HUES48 (cell line): Measurements from ENCODE around the gene MLLT3.

Source experiments
- H3K27ac ChIP-seq: one replicate; pipeline ENCODE4 v1.7.0; 2013; ENCODE audit warnings: low read depth, low read length, inconsistent platforms
- H3K27me3 ChIP-seq: 2 replicates; pipeline ENCODE4 v1.6.1; 2013; ENCODE audit warnings: mild to moderate bottlenecking, low read length; ENCODE audit not compliant: control insufficient read depth, insufficient read depth
- H3K36me3 ChIP-seq: 2 replicates; pipeline ENCODE4 v1.6.1; 2013; ENCODE audit warnings: low read length; ENCODE audit not compliant: control insufficient read depth, insufficient read depth
- H3K4me1 ChIP-seq: 2 replicates; pipeline ENCODE4 v1.6.1; 2013; ENCODE audit warnings: mild to moderate bottlenecking, low read length; ENCODE audit not compliant: control insufficient read depth, insufficient read depth
- H3K4me3 ChIP-seq: 2 replicates; pipeline ENCODE4 v1.5.1; 2013; ENCODE audit warnings: mild to moderate bottlenecking, low read depth, low read length
- H3K9ac ChIP-seq: 2 replicates; pipeline ENCODE4 v1.6.1; 2013; ENCODE audit warnings: mild to moderate bottlenecking, low read depth, low read length, moderate library complexity
- H3K9me3 ChIP-seq: 2 replicates; pipeline ENCODE4 v1.6.1; 2013; ENCODE audit warnings: low read length; ENCODE audit not compliant: control insufficient read depth, insufficient read depth

MLLT3 gene

DNA sequence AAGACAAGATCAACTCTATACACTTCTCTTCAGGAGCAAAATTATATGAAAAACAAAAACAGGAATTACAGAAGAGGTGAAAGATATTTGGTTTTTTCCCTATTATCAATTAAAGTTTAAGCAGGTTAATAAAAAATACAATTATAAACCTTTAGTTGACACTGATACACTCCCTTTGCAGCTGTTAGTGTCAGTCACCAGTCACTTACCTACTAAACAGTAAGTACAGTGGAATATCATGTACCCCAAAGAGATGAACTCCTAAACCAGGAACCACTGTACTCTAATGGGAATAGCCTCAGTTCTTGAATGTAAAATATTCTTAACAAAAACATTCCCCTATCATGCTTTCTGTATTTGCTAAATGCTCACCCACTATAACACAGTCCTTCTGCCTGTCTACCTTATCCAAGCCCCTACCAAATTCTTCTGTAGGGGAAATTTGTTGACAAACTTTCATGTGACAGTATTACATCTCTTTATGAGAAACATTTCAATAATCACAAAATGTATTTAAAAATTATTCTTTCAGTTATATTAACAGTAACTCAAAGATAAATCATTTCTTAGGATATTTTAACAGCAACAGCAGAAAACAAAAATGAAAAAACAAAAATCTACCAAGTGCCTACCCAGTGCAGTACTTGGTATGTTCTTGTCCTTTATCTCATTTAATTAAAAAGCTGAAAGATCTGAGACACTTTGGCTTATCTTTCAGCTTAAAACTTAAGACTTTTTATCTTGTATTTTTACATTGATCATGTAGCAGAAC lies 212.8 kb downstream of the MLLT3 start:
- Histone ChIP-seq H3K4me1 (peaks cover 12% of the 10 kb centered on the region), H3K9ac (no peak overlapping the region), H3K27ac (no peak overlapping the region), H3K4me3 (no peak overlapping the region), H3K27me3 (no peaks in the 10 kb centered on the region), H3K36me3 (no peaks in the 10 kb centered on the region), H3K9me3 (no peaks in the 10 kb centered on the region)

DNA sequence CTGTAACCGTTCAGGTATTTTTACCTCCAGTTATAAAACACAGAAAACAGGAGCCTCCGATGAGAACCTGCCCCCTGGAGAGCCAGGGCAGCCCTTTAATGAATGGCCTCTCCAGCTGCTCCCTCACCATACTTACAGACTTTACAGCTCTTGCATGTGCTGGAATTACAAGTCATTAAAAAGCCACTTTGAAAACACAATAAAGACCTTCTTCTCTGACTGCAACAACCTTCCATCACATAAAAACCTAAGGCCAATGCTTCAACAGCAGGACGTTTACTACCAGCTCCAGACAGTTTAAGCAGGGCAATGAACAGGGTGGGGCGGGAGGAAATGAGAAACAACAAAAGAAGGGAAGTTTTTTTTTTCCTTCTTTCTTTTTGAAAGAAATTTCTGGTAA lies 213.8 kb downstream of the MLLT3 start:
- Histone ChIP-seq H3K4me1 (peaks cover 12% of the 10 kb centered on the region), H3K27ac (no peak overlapping the region)

DNA sequence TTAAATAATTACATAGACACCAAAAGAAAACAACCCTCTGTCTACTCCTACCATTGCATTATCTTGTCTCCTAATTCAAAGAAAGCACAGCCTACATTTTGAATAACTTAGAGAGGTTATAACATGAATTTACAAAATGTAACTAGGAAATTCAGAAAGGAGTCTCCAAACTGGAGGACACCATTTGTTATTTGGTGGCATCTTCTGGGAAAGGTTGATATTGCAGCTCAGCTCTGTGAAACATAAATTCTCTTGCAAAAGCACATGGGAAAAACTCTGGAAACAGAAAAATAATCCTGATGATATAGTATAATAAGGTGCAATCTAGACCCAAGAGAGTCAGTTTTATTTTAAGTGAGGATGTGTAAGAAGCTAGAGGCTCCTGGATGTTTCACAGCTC lies 215.3 kb downstream of the MLLT3 start:
- Histone ChIP-seq H3K4me3 (no peak overlapping the region), H3K9me3 (no peaks in the 10 kb centered on the region), H3K27me3 (no peaks in the 10 kb centered on the region), H3K4me1 (peaks cover 12% of the 10 kb centered on the region), H3K36me3 (no peaks in the 10 kb centered on the region), H3K27ac (no peak overlapping the region), H3K9ac (no peak overlapping the region)

More for the DNA sequence above, 213.8 kb downstream of the MLLT3 start:
- H3K36me3 ChIP-seq: no peaks in the 10 kb centered on the region
- no peaks in the 10 kb centered on the region for H3K9me3 ChIP-seq
- no peak overlapping the region for H3K4me3 ChIP-seq
- H3K27me3 ChIP-seq: no peaks in the 10 kb centered on the region
- no peak overlapping the region for H3K9ac ChIP-seq

DNA sequence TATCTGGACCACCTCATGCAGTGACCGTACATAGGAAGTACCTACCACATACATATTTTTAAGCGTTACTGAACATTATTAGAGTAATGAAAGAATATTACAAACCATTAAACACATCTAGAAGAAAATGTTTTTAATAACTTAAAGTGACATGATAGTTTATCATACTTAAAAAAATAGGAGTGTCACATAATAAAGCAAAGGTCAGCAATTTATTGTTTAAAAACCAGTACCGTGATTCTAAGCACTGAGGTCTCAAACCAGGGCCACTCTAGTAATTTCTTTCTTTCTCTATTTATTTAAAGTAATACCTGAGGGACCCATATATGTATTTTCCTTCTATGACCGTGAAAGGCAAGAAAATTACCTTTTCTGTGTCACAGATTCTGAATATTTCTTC lies 216.0 kb downstream of the MLLT3 start:
- Histone ChIP-seq H3K9me3 (no peaks in the 10 kb centered on the region), H3K4me1 (peaks cover 12% of the 10 kb centered on the region), H3K9ac (no peak overlapping the region), H3K27ac (no peak overlapping the region), H3K4me3 (no peak overlapping the region), H3K27me3 (no peaks in the 10 kb centered on the region), H3K36me3 (no peaks in the 10 kb centered on the region)

DNA sequence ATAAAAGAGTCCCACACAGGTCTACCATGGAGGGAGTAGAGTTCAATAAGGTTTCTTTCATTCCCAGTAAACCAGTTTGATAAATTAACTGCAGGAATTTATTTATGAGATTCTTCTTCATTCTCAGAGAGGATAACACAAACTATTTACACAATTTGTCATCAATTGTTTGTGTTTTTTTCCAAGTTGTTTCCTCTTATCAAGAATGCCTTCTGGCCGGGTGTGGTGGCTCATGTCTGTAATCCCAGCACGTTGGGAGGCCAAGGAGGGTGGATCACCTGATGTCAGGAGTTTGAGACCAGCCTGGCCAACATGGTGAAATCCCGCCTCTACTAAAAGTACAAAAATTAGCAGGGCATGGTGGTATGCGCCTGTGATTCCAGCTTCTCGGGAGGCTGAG lies 216.7 kb downstream of the MLLT3 start:
- Histone ChIP-seq H3K27me3 (no peaks in the 10 kb centered on the region), H3K27ac (no peak overlapping the region), H3K4me1 (peaks cover 12% of the 10 kb centered on the region), H3K9me3 (no peaks in the 10 kb centered on the region), H3K4me3 (no peak overlapping the region), H3K9ac (no peak overlapping the region), H3K36me3 (no peaks in the 10 kb centered on the region)

DNA sequence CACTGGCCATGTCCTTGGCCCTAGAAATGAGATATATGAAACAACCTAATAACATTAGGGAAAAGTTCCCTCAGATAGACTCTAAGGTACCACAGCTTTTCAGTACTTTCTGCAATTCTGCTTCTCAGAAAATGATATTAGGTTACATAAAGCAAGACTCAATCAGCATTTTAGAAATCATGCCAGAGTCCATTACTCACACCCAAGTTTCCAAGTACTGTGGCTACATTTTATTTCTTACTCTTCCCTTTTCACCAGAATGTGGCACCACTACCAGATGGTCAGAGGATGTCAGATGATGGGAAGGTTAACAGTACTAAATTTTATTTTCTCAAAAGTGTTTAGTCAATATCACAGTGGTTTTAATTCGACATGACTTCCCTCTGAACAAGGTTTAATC lies 217.2 kb downstream of the MLLT3 start:
- Histone ChIP-seq H3K4me3 (no peak overlapping the region), H3K9ac (no peak overlapping the region), H3K36me3 (no peaks in the 10 kb centered on the region), H3K9me3 (no peaks in the 10 kb centered on the region), H3K27me3 (no peaks in the 10 kb centered on the region), H3K27ac (no peak overlapping the region), H3K4me1 (peaks cover 12% of the 10 kb centered on the region)

DNA sequence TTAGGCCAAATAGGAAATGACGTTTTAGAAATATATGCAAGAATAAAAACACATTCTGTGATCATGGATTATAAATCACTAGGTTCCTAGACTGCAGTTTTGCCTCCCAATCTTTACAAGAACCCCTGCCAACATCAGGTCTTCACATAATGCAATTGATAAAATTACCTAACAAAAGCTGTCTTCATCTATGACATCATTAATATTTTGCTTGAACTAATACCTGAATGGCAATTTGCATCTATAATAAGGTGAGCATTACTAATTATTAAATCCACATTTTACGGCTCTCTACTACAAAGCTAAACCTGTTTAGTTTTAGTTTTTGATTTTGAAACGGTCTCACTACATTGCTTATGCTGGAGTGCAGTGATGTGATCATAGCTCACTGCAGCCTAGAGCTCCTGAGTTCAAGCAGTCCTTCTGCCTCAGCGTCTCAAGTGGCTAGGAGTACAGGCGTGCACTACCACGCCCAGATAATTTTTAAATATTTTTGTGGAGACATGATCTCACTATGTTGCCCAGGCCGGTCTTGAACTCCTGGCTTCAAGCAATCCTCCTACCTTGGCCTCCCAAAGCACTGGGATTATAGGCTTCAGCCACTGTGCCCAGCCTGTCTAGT lies 218.0 kb downstream of the MLLT3 start:
- peaks cover 12% of the 10 kb centered on the region for H3K4me1 ChIP-seq
- no peaks in the 10 kb centered on the region for H3K36me3 ChIP-seq
- H3K27ac ChIP-seq: no peak overlapping the region
- no peaks in the 10 kb centered on the region for H3K9me3 ChIP-seq
- no peaks in the 10 kb centered on the region for H3K27me3 ChIP-seq
- no peak overlapping the region for H3K9ac ChIP-seq
- no peak overlapping the region for H3K4me3 ChIP-seq

DNA sequence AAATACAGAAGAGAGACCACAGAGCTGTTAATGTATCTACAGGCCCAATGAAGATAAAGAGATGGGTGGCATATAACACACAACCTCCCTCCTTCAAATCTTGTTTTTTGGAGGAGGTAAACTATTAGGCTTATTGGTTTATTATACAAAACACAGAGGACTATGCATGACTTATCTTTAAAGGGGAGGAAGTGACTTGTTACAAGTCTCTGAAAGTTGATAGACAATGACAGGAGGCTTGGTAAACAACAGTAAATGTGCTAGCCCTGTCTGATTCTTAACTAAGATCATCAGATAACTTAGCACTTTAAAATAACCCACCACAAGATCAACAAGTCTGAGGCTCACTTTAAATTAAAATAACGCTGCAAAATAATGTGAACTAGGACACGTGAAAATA lies 219.0 kb downstream of the MLLT3 start:
- Histone ChIP-seq H3K4me1 (peaks cover 4% of the 10 kb centered on the region), H3K27me3 (no peaks in the 10 kb centered on the region), H3K4me3 (no peak overlapping the region), H3K36me3 (no peaks in the 10 kb centered on the region), H3K9me3 (no peaks in the 10 kb centered on the region), H3K9ac (no peak overlapping the region), H3K27ac (no peak overlapping the region)

DNA sequence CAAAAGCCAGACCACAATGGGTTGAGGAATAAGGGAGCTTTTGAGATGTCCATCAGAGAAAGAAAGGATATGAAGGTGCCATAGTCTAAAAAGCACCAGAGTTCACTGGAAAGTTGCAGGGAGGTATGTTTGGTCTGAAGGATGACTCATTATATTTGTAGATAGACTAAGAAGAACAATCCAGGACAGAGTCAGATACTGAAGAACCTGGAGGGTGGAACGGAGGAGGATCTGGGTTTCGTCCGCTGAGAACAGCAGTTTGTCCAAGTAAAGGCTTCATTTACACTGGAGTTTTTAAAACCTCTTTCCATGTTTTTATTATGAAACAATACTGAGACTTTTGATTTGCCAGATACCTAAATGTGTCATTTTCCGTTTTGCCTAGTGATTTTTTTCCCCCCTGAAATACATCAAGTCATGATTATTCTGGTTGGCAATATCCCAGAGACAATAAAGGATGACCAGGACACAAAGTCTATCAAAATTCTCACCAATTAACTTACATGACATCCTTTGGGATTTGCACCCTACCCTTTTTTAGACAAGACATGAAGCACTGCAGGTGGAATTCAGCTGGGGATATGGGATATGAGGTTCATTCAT lies 219.9 kb downstream of the MLLT3 start:
- Histone ChIP-seq H3K36me3 (no peaks in the 10 kb centered on the region), H3K9ac (no peak overlapping the region), H3K27me3 (no peaks in the 10 kb centered on the region), H3K9me3 (no peaks in the 10 kb centered on the region), H3K4me3 (no peak overlapping the region), H3K4me1 (peaks cover 2% of the 10 kb centered on the region; the same call in 1 of the 2 replicates), H3K27ac (no peak overlapping the region)

DNA sequence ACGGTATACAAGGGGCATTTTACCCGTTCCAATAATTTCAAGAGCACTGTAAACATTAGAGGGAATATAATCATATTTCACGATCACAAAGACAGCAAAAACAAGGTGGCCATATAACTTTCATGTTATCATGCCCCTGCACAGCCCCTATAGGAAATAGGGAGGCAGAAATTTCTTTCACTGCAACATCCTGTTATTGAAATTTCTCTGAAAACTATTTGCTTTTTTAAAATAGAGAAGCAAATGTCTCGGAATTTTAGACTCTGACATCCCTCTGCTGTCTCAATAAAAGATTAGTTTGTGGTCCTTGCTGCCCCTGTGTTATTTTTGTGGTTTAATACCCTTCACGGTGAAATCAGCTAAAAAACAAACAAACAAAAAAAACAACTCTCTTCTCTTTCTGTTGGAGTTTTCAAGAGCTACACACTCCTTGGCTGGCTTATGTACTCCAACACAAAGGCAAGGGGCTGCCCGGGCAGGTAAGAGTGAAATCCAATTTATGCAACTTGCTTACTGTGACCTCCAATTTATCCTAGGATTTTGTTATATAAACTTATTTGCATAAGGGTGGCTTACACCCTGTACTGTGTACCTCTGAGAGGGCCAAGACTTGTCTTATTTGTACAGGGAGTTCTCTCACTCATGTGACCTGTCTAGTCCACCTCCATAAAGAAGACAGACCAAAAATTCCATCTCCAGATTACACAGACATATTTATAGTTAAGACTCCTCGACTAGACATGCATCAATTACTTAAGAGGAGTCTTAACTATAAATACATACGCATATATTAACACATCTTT lies 223.6 kb downstream of the MLLT3 start:
- no peaks in the 10 kb centered on the region for H3K27me3 ChIP-seq
- no peak overlapping the region for H3K27ac ChIP-seq
- H3K4me1 ChIP-seq: peaks cover 19% of the 10 kb centered on the region
- H3K36me3 ChIP-seq: no peaks in the 10 kb centered on the region
- no peak overlapping the region for H3K4me3 ChIP-seq
- no peak overlapping the region for H3K9ac ChIP-seq
- H3K9me3 ChIP-seq: no peaks in the 10 kb centered on the region
